HG03571 (cell line): ENCODE measurements around the gene INPP5A.

Experiments used
- ATAC-seq: cut with Tn5 transposase; IDR thresholded peaks from one replicate; pipeline ENCODE4 v1.9.1; 2021; ENCODE audit not compliant: unreplicated experiment

INPP5A gene

DNA sequence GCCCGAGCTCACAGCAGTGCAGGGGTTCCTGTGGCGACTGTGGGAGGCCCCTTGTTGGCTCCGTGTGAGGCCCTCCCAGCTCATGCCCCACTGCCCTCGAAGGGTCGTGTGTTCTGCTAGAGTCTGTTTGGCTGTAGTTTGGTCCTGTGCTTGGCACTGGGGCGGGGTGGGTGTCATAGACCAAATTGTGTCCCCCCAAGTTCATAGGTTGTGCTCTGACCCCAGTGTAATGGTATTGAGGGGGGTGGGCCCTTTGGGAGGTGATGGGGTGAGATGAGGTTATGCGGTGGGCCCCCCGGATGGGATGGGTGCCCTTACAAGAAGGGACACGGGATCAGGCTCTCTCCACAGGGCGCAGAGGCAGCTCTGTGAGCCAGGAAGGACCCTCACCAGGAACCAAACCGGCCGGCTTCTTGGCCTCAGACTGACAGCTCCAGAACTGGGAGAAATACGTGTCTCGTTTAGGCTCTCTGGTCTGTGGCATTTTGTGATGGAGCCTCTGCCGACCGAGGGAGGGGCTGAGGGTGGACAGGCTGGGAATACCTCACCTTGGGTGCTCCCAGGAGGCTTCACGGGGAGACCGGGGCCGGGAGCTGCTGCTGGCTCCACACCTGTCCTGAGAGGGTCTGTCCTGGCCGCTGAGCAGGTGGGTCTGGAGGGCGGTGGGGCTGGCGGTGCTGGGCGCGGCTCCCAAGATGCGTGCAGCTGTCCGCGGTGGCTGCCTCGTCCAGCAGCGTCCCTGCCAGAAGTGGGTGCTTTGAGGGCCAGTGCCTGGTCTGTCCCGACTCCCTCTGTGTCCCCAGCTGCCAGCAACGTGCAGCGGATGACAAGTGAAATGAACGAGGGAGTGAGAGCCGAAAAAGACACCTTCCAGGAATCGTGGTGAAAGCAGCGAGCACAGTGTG lies 89.4 kb downstream of the INPP5A start:
- no peak for ATAC-seq

DNA sequence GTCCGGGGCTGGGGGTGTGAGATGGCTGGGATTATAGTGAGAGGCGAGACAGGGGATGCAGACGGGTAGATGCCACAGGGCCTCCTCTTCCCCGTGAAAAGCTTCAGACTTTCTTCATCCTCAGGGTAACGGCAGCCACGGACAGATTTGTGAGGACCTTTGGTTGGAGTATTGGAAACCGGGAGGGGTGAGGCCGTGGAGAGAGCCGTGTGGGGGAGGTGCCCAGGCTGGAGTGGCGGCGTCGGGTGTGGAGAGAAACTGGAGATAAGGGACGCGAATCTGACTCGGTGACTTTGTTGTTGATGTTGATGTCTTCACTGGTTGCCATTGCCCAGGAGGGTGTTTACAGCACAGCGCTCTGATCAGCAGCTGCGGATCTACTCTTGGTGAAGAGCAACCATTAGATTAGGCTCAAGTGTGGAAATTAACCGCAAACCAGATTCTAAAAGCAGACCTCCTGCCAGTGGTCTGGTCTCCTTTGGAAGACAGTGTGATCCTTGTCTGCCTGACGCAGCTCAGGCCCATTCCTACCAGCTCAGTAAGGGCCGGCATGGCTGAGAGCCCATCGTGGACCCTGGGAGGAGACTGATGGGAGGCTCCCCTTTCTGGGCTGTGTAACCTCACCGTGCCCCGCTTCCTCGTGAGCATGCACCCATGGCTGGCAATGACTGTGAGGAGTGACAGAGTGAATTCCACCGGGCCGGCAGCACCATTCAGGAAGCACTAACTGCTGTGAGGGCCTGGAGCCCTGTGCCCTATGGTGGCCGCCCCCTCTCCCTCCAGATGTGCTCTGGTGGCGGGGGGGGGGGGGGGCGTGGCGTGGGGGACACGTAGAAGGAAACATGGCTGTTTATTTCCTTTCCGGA lies 90.3 kb downstream of the INPP5A start:
- ATAC-seq: no peak

DNA sequence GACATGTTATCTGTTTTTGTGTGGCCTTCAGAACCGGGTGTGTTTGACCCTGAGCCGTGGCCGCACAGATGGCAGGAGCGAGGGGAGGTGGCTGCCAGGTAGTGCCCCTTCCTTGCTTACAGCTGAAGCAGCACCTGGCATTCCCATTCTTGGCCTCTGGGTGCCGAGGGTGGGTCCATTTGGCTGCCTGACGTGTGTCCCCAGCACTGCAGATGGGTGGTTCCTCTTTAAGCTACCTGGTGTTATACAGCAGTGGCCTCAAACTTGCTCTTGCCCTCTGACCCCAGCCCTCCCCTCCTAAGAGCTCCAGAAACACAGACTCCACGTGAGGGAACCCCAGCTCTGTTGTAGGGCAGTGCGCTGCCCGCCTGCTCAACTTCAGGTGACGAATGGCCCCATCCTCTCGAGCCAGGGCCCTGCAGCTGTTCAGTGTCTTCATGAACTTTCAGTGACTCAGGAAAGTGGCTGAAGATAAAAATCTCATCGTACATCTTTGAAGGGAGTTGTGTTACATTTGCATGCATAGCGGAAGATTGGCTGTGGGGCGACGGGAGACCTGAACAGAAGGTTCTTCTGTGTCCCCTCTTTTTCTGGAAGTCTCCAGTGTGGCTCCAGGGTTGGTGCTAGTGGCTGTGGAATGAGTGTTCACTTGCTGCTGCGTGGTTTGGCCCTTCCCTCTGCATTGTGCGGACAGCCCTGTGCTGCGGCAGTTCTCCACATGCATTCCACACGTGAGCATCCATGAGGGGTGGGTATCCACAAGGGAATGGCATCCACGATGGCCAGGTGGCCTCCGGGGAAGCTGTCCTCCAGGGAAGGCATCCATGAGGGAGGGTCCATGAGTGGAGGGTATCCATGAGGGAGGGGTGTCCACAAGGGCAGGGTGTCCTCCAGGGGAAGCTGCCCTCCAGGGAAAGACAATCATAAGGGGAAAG lies 91.6 kb downstream of the INPP5A start:
- no peak for ATAC-seq

DNA sequence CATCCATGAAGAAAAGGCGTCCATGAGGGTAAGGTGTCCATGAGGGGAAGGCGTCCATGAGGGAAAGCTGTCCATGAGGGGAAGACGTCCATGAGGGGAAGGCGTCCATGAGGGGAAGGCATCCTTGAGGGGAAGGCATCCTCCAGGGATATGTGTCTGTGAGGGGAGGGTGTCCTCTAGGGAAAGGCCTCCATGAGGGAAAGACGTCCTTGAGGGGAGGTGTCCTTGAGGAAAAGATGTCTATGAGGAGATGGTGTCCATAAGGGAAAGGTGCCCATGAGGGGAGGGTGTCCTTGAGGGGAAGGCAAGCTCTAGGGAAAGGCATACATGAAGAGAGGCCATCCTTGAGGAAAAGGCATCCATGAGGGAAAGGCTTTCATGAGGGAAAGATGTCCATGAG lies 92.6 kb downstream of the INPP5A start:
- no peak for ATAC-seq

DNA sequence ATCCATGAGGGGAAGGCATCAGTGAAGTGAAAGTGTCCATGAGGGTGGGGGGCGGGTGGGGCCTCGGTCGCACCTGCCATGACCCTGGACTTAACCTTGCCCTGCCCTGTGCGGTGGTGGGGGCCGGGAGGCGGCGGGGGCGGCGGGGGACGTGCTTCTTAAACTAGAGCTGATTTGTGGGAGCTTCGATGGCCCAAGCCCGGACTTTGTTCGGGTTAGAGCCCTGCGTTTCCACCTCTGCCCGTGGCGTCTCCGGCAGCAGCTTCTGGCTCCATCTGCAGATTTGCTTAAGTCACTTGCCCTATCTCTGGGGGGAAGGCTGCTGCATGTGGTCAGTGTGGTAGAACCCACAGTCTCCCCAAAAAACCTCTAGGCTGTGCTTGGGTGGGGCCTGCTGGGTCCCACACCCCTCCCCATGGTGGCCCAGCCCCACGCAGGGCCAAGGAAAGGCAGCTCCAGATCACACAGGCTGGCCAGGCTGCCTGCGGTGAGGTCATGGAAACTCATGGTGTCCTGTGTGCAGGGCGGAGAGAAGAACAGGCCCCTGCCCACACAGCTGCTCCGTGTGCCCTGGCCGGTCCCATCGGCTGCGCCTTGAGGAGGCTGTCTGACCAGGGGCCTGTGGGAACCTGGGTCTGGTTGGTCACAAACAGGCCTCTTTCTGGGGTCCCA lies 93.2 kb downstream of the INPP5A start:
- ATAC-seq: no peak

DNA sequence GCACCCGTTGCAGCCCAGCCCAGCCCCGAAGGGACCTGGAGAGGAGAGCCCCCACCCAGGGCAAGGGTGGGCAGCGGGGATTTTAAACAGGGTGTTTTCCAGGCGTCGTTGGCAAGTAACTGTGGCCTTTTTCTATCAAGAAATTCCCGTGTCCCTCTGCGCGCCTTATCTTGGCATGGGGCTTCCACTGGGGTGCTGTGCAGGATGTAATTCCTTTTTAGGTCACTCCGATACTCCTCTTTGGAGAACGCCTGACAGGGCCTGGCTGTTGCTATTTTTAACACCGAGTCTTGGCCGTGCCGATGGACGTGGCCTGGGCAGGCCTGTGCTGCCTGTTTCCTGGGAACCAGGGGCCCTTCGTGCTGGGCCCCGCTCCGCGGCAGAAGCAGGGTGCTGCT lies 93.8 kb downstream of the INPP5A start:
- ATAC-seq: no peak

DNA sequence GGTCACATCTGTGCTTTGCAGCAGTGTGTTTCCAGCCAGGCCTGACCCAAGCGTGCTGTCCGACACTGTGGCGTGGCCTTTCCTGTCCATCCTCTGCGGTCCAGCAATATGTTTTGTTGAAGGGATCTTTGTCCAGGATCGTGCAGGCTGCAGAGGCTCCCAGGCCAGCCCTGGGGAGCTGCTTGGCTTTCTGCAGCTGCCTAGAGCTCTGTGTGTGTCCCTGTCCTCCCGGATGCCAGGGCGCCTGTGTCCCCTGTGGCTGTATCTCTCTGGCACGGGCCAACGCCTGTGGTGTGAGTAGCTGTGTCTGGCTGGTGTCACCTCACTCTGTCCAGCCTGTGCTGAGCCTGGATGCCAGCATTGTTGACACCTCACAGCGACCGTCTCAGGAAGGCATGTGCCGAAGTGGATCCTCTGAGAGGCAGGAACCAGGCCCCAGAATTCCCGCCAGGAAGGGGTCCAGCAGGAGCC lies 94.5 kb downstream of the INPP5A start:
- ATAC-seq: no peak

DNA sequence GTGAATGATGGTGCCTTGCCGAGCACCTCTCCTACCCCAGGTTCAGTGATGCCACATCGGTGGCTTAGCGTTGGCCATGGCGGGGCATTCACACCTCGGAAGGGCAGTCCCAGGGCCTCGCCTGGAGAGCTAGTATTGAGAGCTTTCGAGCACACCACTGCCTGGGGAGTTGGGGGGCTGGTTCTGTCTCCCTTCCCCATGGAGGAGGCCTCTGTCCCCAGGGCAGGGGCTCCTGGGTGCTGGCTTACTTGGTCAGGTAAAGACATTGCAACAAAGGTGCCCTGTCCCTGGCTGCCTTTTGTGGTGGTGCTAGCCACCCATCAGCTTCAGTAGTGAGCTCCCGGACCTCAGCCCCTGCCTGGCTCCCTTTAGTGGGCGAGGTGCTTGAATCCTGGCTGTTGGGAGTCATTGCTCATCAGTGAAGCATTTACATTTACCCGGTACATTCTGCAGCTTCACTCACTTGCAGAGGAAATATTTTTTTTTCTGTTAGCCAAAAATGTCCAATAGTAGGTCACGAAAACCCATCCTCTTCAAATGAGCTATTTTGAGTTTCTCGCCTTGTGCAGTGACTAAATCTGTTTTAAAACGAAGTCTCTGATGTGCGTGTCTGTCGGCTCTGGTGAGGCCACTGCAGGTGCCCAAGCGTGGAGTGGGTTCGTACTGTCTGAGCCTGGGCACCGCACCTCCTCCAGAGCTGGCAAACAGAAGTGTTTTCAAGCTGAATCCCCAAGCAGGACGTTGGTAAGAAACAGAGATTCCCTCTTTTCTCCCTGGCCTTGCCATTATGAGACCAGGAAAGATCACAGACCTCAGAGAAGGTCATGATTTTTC lies 95.5 kb downstream of the INPP5A start:
- ATAC-seq: no peak

DNA sequence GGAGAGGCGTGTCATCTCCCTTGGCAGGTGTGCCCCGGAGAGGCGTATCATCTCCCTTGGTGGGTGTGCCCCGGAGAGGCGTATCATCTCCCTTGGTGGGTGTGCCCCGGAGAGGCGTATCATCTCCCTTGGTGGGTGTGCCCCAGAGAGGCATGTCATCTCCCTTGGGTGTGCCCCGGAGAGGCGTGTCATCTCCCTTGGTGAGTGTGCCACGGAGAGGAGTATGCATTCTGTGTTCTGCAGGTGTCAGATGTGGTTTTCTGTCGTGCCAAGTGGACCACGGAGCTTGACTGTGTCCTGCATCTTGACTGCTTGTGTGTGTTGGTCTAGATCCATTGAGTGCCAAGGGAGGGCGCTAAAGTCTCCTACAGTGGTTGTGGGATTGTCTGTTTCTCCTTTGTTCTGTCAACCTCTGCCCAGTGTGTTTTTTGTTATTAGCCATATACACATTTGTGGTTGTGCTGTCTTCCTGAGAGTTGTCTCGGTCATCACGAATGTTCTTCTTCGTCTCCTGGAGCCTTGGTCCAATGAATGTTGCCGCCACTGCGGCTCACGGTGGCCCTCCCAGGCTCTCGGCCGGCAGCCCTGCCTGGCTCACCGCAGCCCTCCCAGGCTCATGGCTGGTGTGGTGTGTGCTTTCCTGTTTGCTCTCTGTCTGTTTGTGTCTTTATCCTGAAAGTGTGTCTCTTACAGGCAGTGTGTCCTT lies 96.8 kb downstream of the INPP5A start:
- no peak for ATAC-seq

DNA sequence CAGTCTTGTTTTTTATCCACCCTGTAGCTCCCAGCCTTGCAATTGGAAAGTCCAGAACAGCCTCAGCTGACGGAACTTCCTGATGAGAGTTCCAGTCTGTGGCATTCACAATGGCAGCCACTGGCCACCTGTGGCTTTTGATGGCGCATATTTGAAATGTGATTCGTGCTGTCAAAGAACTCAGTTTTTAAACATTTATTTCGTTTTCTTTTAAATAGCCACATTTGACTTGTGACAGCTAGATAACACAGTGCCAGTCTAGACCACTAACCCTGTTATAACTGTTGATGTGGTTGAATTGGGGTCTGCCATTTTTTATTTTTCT lies 97.3 kb downstream of the INPP5A start:
- no peak for ATAC-seq

DNA sequence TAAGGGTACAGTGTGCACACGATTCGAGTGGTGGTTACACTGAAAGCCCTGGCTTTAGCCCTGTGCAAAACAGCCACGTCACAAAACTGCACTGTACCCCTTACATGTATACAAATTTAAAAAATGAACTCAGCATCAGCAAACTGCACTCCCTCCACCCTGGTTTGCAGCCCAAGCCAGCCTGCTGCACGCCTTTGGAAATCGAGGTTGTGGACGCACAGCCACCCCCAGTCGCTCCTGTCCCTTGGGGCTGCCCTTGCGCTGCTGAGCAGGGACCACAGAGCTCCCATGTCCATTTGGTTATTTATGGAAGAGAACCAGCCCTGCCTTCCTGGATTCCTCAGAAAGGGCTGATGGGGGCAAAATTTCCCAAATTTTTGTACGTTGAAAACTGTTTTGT lies 98.8 kb downstream of the INPP5A start:
- ATAC-seq: no peak

DNA sequence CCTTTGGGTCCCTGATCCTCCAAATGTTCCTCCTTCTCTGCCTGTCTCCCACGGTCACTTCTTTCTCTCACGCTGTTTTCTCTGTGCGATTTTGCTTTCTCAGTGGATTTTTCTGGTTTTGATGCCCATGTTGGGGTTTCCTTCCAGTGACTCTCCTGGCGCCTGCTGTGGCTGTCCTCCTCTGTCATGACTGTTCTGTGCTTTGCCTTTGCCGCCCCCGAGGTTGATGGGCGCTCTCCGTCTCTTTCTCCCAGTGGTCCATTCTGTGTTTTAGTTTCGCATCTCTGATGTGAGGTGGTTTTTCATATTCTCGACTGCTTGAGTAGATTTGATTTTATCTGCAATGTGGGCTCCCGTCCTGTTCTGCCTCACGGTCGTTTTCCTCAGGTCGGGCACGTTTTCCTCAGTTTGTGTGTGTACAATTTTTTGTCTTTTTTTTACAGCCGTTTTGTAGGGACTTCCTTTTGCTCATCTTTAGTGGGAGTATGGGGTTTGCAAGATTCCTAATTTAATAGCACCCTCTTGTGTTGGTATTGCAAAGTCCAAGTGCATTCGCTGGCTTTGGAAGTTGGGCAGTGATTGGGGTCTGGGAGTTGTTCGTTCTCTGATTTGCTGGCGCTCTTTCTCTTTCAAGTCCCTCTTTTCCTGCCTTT lies 100.0 kb downstream of the INPP5A start:
- ATAC-seq: no peak

DNA sequence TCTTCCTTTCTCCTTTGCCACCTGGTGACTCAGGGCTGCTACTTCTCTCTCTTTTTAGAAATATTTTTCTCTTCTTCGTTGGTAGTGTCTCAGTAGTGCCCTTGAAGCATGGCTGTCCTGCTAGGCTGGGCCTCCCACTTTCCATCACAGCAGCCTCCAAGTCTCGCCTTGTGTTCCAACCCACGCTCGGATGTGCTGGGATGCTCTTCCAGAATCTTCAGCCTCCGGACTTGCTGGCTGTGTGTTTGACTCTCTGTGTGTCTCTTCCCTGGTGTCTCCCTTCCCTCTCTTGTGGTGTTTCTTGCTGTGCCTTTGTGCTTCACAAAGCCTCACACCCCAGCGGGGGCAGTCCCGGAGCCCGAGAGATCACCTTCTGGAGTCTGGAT lies 100.5 kb downstream of the INPP5A start:
- ATAC-seq: no peak

DNA sequence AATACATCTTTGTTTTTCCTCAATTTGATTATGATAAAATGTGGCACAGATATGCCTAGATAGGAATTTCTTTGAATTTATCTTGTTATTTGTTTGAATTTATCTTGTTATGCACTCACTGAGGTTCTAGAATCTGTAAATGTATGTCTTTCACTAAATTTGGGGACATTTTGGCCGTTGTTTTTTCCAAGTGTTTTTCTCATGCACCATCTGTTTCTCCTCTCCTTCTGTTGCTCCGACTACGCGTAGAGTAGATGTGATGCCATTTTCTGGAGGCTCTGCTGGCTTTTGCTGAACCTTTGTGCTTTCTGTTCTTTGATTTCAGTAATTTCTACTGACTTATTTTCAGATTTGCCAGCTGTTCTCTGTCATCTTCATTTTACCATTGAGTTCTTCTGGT lies 101.9 kb downstream of the INPP5A start:
- ATAC-seq: no peak

DNA sequence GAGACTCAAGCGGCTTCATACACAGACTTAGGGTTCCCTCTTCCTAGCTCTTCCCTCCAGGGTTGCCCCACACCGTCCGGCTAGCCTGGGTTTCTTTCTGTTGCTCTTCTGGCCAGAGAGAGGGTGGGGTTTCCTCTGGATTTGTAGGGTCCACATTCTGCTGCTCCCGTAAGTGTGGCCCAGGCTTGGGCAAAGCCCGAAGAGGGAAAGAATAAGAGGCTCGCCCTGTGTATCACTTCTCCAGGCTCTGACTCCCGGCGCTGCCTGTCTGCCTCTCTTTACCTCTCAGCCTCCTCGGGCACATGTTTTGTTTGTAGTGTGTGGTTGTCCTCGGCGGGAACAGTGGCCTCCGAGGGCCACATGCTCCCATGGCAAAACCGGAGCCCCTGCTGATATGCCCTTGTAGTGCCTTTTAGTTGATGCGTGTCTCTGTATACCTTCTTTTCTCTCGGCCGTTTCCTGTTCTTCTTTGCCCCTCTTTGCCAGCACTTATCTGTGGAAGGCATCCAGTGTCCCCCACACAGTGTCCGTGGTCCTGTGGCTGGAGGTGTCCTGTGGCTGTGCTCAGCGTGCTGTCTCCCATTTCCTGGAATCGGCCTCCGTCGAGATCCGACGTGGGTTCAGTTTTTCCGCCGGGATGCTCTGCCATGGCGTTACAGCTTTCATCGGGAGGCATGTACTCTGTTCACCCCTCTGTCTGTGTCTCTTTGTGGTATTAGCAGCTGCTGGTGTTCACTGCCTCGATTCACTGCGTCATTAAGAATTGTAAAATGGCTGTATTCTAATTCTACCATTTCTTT lies 102.9 kb downstream of the INPP5A start:
- ATAC-seq: no peak

DNA sequence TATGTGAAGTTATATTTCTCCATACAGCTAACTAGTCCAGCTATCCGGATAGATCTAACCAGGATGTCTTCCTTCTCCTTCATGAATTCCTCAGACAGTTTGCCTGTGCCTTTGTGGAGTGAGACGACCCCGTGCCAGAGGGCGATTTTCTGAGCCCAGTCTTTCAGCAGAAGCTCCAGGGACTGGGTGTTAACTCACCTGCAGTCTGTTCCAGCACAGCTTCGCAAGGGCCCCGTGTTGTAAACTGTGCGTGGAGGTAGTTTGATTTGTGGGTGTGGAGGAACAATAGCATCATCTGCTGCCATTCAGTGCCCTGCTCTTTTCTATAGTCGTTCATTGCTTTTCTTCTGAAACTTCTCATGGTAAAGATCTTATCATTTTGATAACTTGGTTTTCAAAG lies 103.8 kb downstream of the INPP5A start:
- ATAC-seq: no peak

DNA sequence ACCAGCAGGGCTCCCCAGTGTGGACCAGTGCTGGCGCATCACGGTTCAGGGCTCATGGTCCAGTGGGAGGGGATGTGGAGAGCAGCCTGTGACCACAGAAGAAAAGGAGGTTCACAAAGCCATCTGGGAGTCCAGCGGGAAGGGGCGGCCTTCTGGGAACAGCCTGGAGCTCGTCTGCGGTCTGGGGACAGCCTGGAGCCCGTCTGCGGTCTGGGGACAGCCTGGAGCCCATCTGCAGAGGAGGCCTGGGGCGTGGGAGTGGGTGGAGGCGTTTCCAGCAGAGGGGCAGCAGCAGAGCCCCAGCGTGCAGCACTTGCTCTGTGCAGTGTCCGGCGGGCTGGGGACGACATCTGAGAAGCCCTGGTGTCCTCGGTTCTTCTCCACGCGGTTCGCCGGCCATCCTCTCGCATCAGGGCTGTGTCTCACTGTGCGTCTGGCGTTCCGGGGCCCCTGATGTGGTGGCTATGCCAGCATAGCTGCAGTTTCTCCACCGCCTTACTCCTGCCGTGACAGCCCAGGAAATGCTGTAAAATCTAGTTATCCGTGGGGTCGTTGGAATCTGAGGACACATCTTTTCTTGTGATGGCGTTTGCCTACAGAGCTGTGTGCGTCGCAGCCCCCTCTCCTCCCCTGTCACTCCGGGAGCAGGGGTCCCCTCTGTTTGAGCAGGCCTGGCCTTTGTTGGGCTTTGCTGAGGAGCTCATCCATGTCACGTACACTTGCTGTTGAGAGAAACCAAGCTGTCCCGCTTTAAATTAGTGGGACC lies 104.6 kb downstream of the INPP5A start:
- no peak for ATAC-seq
